RPMI7951 (cell line): Measurements from ENCODE around the gene S100Z. TPM values are rescaled to one million over a fixed set of nuclear protein-coding genes. Genes with fewer than 3 reads are reported as not detected.

ENCODE experiments used
- DNase-seq: peaks from one replicate; pipeline ENCODE4 v3.0.0-alpha.2; 2012; ENCODE audit warnings: low read depth
- total RNA-seq: library from RNA; depleted of rRNA; stranded (reverse); fragments of >200 nt; shearing (Covaris generic); gene quantifications from 2 replicates; pipeline ENCODE4 v1.2.3, GENCODE V29; 2014; rRNA removed

Gene S100Z
- total RNA-seq, 1 experiment from 2014 or later: 0.48 TPM

GRCh38 chr5:76952795-76953536 is 103.2 kb downstream of the S100Z start, which contains the start of gene CRHBP:
TSS of gene CRHBP (plus strand) at chr5:76953045. CDS start at chr5:76953135, 90 bp downstream.
- DNase-seq: no peak

GRCh38 chr5:76953551-76954382 is 104.0 kb downstream of the S100Z start:
- DNase-seq: no peak

- no peak for DNase-seq
These were observed 104.6 kb downstream of the S100Z start for GRCh38 chr5:76954383-76954763.

DNA sequence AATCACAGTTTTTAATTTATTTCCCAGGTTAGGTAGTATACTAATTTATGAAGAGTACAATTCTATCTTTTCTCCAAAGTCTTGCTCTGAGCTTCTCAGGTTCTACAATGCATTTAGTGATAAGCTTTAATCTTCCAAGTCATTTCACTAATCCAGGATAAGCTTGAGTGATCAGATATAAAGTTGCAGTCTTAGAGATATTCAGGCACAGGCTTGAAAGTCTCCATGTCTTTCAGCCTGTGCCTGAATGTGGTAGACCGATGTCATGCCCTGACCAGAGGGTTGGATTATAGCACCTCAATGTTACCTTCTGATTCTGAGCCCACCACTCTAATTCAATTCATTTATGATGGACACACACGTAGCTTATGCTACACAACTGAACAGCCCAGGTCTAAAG is 106.2 kb downstream of the S100Z start:
- no peak for DNase-seq

DNA sequence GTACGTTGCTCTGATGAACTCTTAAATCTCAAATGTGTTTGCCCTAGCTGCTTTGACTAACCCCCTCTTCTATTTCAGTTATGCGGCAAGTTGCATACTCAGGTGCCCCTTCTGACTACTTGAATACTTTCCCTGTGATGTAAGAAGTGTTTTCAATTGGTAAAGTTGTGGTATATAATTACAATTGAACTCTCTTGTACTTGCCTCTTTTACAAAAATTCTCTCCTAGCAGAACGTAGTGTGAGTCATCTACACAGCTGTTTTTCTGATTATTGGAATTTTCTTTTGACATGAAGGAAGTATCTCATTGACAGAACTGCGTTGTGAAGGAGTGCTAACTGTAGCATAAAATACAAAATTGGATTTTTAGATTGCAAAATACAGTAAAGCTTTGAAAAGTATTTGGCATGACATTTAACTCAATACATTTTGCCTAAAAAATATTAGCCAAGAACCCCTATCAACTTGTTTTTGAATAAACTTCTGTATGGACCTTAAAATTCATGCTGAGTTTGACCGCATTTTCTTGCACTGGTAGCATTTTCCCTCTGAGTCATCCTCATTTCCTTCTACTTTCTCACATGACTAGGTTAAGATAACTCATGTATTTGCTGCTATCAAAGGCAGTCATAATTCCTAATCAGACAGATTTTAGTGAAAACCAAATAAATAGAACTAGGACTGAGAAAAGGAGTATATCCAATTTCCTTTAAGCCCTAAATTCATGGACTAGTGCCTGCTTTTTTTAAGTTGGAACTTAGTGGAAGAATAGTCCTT is 109.4 kb downstream of the S100Z start:
- DNase-seq: peak; percentile 69

DNA sequence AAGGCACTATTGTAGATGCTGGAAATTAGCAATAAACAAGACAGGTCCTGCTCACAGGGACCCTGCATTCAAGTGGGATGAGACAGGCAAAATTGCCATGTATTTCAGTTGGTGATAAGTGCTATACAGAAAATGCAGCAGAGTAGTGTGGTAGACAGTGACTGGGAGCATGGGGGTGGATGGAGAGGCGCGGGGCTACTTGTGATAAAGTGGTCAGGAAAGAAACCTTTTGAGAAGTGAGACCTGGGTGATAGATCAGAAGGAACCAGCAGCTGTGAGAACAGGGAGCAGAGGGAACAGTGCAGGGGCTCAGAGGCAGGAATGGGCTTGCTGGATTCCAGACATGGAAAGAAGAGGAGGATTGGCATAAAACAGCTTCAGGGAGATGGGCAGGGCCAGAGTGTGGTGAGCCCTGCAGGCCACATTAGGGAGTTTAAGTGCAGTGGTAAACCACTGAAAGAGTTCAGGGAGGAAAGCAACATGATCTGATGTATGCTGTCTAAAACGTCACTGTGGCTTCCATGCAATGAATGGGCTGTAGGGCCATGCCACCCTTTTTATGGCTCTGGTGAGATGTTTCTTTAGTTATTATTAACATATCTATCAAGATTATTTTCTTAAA is 110.3 kb downstream of the S100Z start:
- DNase-seq: peak; percentile 85

- DNase-seq: no peak
These were observed 114.2 kb downstream of the S100Z start for GRCh38 chr5:76964060-76964459.

Other genes starting within 250 kb of the S100Z start
- gene F2RL2, start 226.6 kb upstream of the S100Z start, total RNA-seq: 18.7 and 24.2 TPM in 2 replicates
- 130 and 137 TPM in 2 replicates for gene F2R, start 133.9 kb upstream of the S100Z start, total RNA-seq
- gene F2RL1, start 31.0 kb upstream of the S100Z start, total RNA-seq: 6.8 and 8.6 TPM in 2 replicates
- gene CRHBP, start 103.0 kb downstream of the S100Z start, total RNA-seq: 0.29 and 0.60 TPM in 2 replicates
- 26.9 and 28.6 TPM in 2 replicates for gene AGGF1, start 180.4 kb downstream of the S100Z start, total RNA-seq
- 0.29 and 0.60 TPM in 2 replicates for gene ZBED3, start 237.3 kb downstream of the S100Z start, total RNA-seq